K562 (cell line): ENCODE data around the gene ROR2. TPM values are rescaled to one million over a fixed set of nuclear protein-coding genes. Genes with fewer than 3 reads are reported as not detected.

Experiments
- ATAC-seq: fragments of 200-7000 bp; cut with Tn5 transposase; 3 replicates; pipeline ENCODE4 v1.9.1; 2020; ENCODE audit warnings: moderate library complexity
- BruUV-seq: library from RNA; stranded (reverse); fragments of 400-500 nt; replicated peaks from 2 replicates; lab custom pipeline; 2021; lab: Mats Ljungman, UMichigan
- CTCF ChIA-PET: fragments of 300-600 bp; formaldehyde crosslinking; extraction: SDS; loops from one replicate; lab custom pipeline; 2021; ENCODE audit warnings: low intra/inter-chr PET ratio; lab: Yijun Ruan, JAX
- POLR2A ChIA-PET: fragments of 300-600, 350-650 bp; sonication (Branson Sonifier 250); formaldehyde crosslinking; extraction: SDS; loops from one replicate; lab custom pipeline; 2021; ENCODE audit warnings: antibody characterized with exemption, inconsistent platforms; lab: Yijun Ruan, JAX
- DNase-seq, 4 experiments: peaks; one replicate each; pipeline versions ENCODE4 v3.0.0 to v3.0.0-alpha.2; 2011 to 2018; ENCODE audit warnings: low spot score in 3 of 4, mixed read lengths in 3 of 4; ENCODE audit errors: extremely low read depth in 1 of 4
- FAIRE-seq: peaks from 2 replicates; lab custom pipeline; 2011; peaks lifted over from hg19 to GRCh38; lab: Jason Lieb, UNC
- H2AFZ ChIP-seq: 2 replicates; pipeline ENCODE4 v1.6.0; 2011; ENCODE audit warnings: low read depth, low read length, control low read depth, inconsistent platforms
- H3K27ac ChIP-seq: fragments of 200-600 bp; 3 replicates; pipeline ENCODE4 v1.8.0; 2011; ENCODE audit warnings: low read depth, mild to moderate bottlenecking, control low read depth, inconsistent platforms, low read length, moderate library complexity, mixed read lengths; ENCODE audit errors: extremely low read depth
- H3K27me3 ChIP-seq, 2 experiments: fragments of 300-600 bp in 1 of 2; 2 replicates in 1 of 2; 3 replicates in 1 of 2; pipeline versions ENCODE4 v1.6.0 to v1.8.0; 2011; ENCODE audit warnings: inconsistent platforms in 2 of 2, low read length in 2 of 2, mild to moderate bottlenecking in 1 of 2, mixed read lengths in 1 of 2, moderate library complexity in 1 of 2; ENCODE audit not compliant: control insufficient read depth in 2 of 2, insufficient read depth in 2 of 2
- H3K36me3 ChIP-seq: fragments of 300-600 bp; 3 replicates; pipeline ENCODE4 v1.8.0; 2011; ENCODE audit warnings: mild to moderate bottlenecking, low read length, inconsistent platforms; ENCODE audit not compliant: control insufficient read depth, insufficient read depth
- H3K4me1 ChIP-seq, 2 experiments: fragments of 200-600 bp in 1 of 2; replicated peaks in 1 of 2; 2 replicates in 1 of 2; 3 replicates in 1 of 2; pipeline versions ENCODE4 v1.5.1 to v1.8.0; 2011; ENCODE audit warnings: inconsistent platforms in 2 of 2, low read length in 2 of 2, mild to moderate bottlenecking in 1 of 2, mixed read lengths in 1 of 2, moderate library complexity in 1 of 2; ENCODE audit not compliant: control insufficient read depth in 2 of 2, insufficient read depth in 2 of 2
- H3K4me2 ChIP-seq: 2 replicates; pipeline ENCODE4 v1.6.1; 2011; ENCODE audit warnings: low read length, control low read depth, inconsistent platforms, mixed read lengths; ENCODE audit not compliant: insufficient read depth
- H3K4me3 ChIP-seq: fragments of 200-600 bp; sonication (generic), shearing (Covaris generic); 2 replicates; pipeline ENCODE4 v1.5.1; 2016; ENCODE audit warnings: control low read depth, inconsistent platforms
- H3K79me2 ChIP-seq: fragments of 200-600 bp; 3 replicates; pipeline ENCODE4 v1.8.0; 2011; ENCODE audit warnings: low read length, inconsistent platforms; ENCODE audit not compliant: control insufficient read depth, insufficient read depth
- H3K9ac ChIP-seq, 2 experiments: 2 replicates each; pipeline versions ENCODE4 v1.6.0 to v1.6.1; 2011; ENCODE audit warnings: low read depth in 2 of 2, low read length in 2 of 2, control low read depth in 1 of 2, inconsistent platforms in 1 of 2, mild to moderate bottlenecking in 1 of 2, mixed read lengths in 1 of 2; ENCODE audit not compliant: insufficient read depth in 1 of 2
- H3K9me1 ChIP-seq: one replicate; pipeline ENCODE4 v1.6.0; 2011; ENCODE audit warnings: inconsistent platforms, mild to moderate bottlenecking, low read length, moderate library complexity; ENCODE audit not compliant: control insufficient read depth, insufficient read depth
- H3K9me3 ChIP-seq: replicated peaks from 2 replicates; pipeline ENCODE4 v1.5.1; 2011; ENCODE audit warnings: low read depth, low read length, inconsistent platforms; ENCODE audit not compliant: control insufficient read depth, insufficient read depth
- H4K20me1 ChIP-seq: replicated peaks from 2 replicates; pipeline ENCODE4 v1.6.1; 2011; ENCODE audit warnings: low read length, inconsistent platforms, mixed read lengths; ENCODE audit not compliant: control insufficient read depth, insufficient read depth
- ATF1 ChIP-seq, 2 experiments: fragments of 450-650 bp in 1 of 2; IDR thresholded peaks; 2 replicates each; pipeline ENCODE4 v1.6.1; 2016; ENCODE audit warnings: missing compliant biosample characterization in 1 of 2, missing genetic modification characterization in 1 of 2
- C11orf30 ChIP-seq: fragments of 450-650 bp; IDR thresholded peaks from 2 replicates; pipeline ENCODE4 v1.6.1; 2016; ENCODE audit warnings: low read depth, mild to moderate bottlenecking
- HLTF ChIP-seq: fragments of 450-650 bp; IDR thresholded peaks from 2 replicates; pipeline ENCODE4 v1.6.1; 2016
- KDM1A ChIP-seq, 2 experiments: fragments of 450-650 bp; IDR thresholded peaks; 2 replicates each; pipeline ENCODE4 v1.6.1; 2016; ENCODE audit warnings: mild to moderate bottlenecking in 2 of 2
- MCM5 ChIP-seq: fragments of 450-650 bp; IDR thresholded peaks from 2 replicates; pipeline ENCODE4 v1.6.1; 2016; ENCODE audit warnings: low read depth
- MYNN ChIP-seq, 2 experiments: sonication (generic); formaldehyde crosslinking in 1 of 2; IDR thresholded peaks; 2 replicates each; pipeline versions ENCODE4 v1.5.0 to v1.6.1; 2016 to 2020; ENCODE audit warnings: antibody characterized with exemption in 1 of 2, missing genetic modification reagents in 1 of 2
- RAD51 ChIP-seq: fragments of 450-650 bp; IDR thresholded peaks from 2 replicates; pipeline ENCODE4 v1.7.1; 2016; ENCODE audit warnings: low read depth, mild to moderate bottlenecking, borderline replicate concordance
- TCF7L2 ChIP-seq: fragments of 150-350 bp; IDR thresholded peaks from 2 replicates; pipeline ENCODE4 v1.6.1; 2016; ENCODE audit warnings: low read depth, mild to moderate bottlenecking, low read length, moderate library complexity
- WGBS: fragments of 100-300 bp; shearing (Covaris generic); methylation state at CpG from one replicate; pipeline ENCODE4 v1.1.6; 2016; ENCODE audit warnings: low coverage, mixed read lengths; ENCODE audit not compliant: insufficient coverage; ENCODE audit errors: missing lambda C conversion rate; 5-methylcytosine and 5-hydroxymethylcytosine counted together
- in situ Hi-C: fragments of 300-500 bp; cut with MboI; formaldehyde crosslinking; loops from 4 replicates; pipeline ENCODE4 v1.15.0; 2018; ENCODE audit warnings: inconsistent platforms, mixed read lengths
- intact Hi-C: fragments of 100-400 bp; cut with micrococcal nuclease; formaldehyde crosslinking; loops from 2 replicates; pipeline ENCODE4 v1.14.2; 2022
- polyA plus RNA-seq, 8 experiments: library from polyadenylated mRNA; depleted of rRNA in 4 of 8; stranded (reverse) in 5 of 8; unstranded in 3 of 8; fragments of >200 nt; fragmentation: Nextera tagmentation in 2 of 8; fragmentation: Illumina TruSeq in 1 of 8; extraction: Ambion mirVana in 2 of 8; extraction: Trizol in 1 of 8; gene quantifications; 2 replicates each; pipeline versions ENCODE4 v1.2.1 to v1.2.3, GENCODE V29; 2011 to 2014; ENCODE audit warnings: inconsistent platforms in 1 of 8, missing spikeins in 1 of 8
- total RNA-seq, 7 experiments: library from RNA; depleted of rRNA in 6 of 7; stranded (reverse); fragments of >200 nt in 6 of 7; fragmentation: Illumina TruSeq in 2 of 7; extraction: Trizol in 2 of 7; gene quantifications; 2 replicates each; pipeline versions ENCODE4 v1.2.1 to v1.2.3, GENCODE V29; 2011 to 2021; ENCODE audit warnings: low replicate concordance in 1 of 7
- TF ChIP-seq, protein P1 (sequence below): sonication (generic); formaldehyde crosslinking; IDR thresholded peaks from 2 replicates; pipeline ENCODE4 v1.8.0; 2022; ENCODE audit warnings: mild to moderate bottlenecking, missing genetic modification reagents, borderline replicate concordance

ROR2 gene
- total and polyA plus RNA-seq, 9 of the 15 experiments (the other 6 are each of a cell fraction or from before 2014, with no cell fraction given): 5.6 to 33.8 (median 15.3) TPM

DNA sequence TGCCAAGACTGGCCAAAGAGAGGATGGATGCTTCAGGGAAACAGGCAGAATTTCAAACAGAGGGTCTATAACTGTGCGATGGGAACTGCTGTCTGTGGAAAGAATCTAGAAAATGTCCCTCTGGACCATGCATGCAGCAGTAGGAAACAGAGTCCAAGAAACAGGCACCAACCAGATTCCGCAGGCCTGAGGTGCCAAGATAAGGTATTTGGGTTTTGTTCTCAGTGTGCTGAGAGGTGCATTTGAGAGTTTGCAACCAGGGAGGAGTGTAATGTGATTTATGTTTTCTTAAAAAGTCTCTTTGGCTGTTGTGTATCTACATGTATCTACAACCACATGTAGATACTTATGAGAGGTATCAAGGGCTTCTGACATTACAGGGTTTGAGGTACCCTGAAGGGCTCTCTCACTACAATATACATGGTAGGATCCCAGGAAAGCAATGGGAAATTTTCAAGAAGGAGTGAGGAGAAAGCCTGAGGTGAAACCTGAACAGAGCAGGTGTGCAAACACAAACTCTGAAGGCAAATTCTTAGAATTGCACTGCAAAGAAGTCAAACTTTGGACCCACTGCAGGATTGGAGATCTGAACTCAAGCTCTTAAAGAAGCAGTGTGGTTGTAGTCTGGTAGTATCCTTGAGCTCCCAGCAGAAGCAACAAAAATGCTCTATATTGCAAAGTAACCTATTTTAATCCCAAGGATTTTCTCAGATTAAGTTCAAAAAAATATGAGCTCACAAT is 343.6 kb downstream of the ROR2 start:
- Histone ChIP-seq H3K9me3 (no peaks in the 10 kb centered on the region), H3K4me3 (no peak overlapping the region), H3K9me1 (no peaks in the 10 kb centered on the region), H3K4me2 (no peak overlapping the region), H3K79me2 (no peaks in the 10 kb centered on the region), H3K27me3 (peaks cover 2 to 6% of the 10 kb centered on the region in 2 experiments; a peak in 1 of 5 replicates), H3K36me3 (no peaks in the 10 kb centered on the region), H3K27ac (no peak overlapping the region), H3K9ac (no peak overlapping the region), H2AFZ (no peak overlapping the region), H4K20me1 (no peaks in the 10 kb centered on the region), H3K4me1 (no peaks in the 10 kb centered on the region)
- intact Hi-C loops (no loop called here), in situ Hi-C loops (no loop called here)
- DNase-seq (no peak), ATAC-seq (no peak), FAIRE-seq (no peak)
- TF ChIP-seq MCM5 (no peak), MYNN (IDR thresholded peaks at IDR 0.05) (no peak), MYNN (CRISPR knock-in tag; IDR thresholded peaks at IDR 0.05) (no peak), HLTF (no peak), RAD51 (no peak), KDM1A (IDR thresholded peaks at IDR 0.05) (no peak), TCF7L2 (no peak), ATF1 (CRISPR knock-in tag; IDR thresholded peaks at IDR 0.05) (no peak), ATF1 (tag; IDR thresholded peaks at IDR 0.05) (no peak), C11orf30 (no peak)
- TF ChIP-seq, protein P1, sequence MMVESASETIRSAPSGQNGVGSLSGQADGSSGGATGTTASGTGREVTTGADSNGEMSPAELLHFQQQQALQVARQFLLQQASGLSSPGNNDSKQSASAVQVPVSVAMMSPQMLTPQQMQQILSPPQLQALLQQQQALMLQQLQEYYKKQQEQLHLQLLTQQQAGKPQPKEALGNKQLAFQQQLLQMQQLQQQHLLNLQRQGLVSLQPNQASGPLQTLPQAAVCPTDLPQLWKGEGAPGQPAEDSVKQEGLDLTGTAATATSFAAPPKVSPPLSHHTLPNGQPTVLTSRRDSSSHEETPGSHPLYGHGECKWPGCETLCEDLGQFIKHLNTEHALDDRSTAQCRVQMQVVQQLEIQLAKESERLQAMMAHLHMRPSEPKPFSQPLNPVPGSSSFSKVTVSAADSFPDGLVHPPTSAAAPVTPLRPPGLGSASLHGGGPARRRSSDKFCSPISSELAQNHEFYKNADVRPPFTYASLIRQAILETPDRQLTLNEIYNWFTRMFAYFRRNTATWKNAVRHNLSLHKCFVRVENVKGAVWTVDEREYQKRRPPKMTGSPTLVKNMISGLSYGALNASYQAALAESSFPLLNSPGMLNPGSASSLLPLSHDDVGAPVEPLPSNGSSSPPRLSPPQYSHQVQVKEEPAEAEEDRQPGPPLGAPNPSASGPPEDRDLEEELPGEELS (CRISPR knock-in tag): no peak
- POLR2A ChIA-PET: no interaction called here
- WGBS: 0% methylated on average over 2 of the region's 2 CpGs
- BruUV-seq: no TSS peak
- CTCF ChIA-PET: interaction anchor here (0.5 kb wide), 1 partner anchor 35 kb away, joined by 3 read pairs; no protein-coding TSS in a partner anchor
